ENCODE results near the gene NANS.
A peak's percentile ranks its signal among the peaks of the same experiment; 100 is the strongest.
"Not testable (repeated sequence)": the region's sequence is repeated elsewhere in the genome, so short reads cannot be mapped to it uniquely, and the experiment has no call there.

The NANS gene

DNA sequence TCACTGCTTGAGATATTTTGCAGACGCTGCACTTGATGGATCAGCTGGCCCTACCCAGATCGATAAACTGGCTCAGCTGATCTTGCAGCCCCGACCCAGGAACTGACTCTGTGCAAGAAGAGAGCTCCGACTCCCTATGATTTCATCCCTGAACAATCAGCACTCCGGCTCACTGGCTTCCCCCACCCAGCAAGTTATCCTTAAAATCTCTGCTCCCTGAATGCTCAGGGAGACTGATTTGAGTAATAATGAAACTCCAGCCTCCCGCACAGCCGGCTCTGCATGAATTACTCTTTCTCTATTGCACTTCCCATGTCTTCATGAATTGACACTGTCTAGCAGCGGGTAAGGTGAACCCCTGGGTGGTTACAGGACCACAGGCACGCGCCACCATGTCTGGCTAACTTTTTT, 16.9 kb upstream of the NANS start:
- no peak for DNase-seq

DNA sequence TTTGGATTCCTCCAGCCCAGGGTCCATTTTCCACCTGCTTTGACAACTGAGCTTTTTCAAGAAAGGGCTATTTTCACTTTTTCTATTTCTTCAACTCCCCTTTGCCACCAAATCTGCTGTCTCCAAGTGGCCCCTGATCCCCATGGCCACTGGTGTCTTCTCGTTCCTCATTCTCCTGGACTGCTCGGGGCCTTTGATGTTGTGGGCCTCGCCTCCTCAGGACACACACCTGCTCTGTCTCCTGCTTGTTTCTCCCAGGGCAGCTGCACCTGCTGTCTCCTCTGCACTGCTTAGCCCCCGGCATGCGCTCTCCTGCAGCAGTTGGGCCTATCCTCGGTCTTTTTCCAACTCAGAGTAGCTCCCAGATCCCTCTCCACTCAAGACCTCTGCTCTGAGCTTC, 16.3 kb upstream of the NANS start:
- DNase-seq = no peak

DNA sequence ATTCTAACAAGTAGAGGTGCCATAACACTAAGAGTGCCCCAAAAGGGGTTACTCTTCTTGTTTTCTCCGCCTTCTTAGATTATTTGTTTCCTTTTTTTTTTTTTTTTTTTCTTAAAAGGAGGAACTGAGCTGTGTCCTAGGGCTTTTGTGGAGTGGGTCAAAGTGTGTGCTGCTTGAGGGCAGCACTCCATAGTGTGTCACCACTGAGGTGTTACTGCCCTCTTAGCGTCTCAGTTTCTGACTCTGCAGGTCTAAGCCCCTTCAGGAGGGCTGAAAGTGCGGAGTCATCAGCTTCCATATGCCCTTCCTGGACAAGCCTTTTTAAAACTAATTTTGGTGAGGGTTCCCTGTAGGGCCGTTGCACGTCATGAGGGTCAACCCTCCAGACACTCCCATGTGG, 12.6 kb upstream of the NANS start:
- DNase-seq = no peak

DNA sequence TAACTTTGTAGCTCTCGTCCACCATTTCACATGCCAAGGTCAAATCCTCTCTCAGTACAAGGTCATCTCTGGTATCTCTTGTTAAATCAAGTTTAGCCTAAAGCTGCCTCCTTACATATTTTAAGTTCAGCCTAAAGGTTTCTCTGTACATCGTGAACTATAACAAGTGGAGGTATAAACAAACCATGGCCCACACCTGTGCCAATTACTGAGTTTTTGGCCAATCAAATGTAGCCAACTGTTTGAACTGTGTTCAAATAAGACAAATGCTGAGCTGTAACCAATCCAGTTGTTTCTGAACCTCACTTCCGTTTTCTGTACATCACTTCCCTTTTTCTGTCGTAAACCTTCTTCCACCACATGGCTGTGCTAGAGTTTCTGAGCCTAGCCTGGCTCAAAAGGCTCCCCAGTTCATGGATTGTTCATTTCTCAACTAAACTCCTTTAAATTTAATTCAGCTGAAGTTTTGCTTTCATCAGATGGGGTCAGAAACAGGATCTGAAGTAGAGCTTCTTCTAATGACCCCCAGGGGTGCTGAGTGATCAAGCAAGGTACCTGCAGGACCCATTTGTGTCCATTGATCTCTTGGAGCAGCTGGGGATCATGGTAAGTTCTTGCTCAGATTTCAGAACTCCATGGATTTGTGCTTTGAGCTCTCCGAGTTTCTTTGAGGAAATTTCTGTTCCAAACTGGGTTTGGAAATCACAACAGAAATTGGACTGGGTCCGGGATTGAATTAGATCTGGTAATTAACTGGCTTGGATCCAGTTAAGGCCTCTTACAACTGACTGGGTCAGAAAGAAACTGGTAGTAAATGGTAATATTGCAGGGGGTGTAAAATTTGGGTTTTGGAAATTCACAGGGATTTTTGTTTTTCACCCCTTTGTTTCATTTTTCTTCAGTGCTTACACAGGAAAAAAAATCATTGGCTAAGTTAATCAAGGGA, 11.0 kb upstream of the NANS start:
- no peak for DNase-seq

DNA sequence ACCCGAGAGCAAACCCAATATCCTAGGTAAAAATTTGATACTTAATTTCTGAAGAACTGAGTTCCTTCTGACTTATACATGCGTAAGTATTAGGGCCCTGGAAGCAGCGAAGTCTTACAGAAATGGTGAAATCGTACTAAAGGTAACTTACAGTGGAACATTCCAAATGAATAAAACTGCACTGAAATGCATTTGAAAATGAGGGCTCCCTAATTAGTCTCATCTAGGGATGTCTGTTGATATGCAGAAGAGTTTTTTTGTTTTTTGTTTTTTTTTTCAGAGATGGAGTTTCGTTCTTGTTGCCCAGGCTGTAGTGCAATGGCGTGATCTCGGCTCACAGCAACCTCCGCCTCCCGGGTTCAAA, 10.4 kb upstream of the NANS start:
- no peak for DNase-seq

DNA sequence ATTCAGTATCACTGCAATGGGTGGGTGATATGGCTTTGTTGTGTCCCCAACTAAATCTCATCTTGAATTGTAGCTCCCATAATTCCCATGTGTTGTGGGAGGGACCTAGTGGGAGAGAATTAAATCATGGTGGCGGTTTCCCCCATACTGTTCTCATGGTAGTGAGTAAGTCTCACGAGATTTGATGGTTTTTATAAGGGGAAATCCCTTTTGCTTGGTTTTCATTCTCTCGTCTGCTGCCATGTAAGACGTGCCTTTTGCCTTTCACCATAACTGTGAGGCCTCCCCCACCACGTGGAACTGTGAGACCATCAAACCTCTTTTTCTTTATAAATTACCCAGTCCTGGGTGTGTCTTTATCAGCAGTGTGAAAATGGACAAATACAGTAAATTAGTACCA, 9.5 kb upstream of the NANS start:
- no peak for DNase-seq

DNA sequence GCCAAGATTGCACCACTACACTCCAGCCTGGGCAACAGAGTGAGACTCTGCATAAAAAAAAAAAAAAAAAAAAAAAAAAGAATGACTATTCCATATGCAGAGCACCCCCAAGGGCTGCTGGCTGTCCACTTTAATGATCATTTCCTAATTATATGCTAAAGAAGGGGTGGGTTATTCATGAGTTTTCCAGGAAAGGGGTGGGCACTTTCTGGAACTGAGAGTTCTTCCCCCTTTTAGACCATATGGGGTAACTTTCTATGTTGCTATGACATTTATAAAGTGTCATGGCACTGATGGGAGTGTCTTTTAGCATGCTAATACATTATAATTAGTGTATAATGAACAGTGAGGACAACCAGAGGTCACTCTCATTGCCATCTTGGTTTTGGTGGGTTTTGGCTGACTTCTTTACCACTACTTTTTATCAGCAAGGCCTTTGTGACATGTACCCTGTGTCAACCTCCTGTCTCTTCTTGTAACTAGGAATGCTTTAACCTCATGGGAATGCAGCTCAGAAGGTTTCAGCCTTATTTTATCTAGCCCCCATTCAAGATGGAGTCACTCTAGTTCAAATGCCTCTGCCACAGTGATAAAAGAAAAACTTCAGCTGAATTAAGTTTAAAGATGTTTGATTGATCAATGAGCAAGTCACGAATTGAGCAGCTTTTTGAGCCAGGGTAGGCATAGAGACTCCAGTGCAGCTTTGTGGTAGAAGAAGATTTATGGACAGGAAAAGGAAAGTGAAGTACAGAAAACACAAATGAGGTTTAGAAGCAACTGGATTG, 7.1 kb upstream of the NANS start:
- no peak for DNase-seq

DNA sequence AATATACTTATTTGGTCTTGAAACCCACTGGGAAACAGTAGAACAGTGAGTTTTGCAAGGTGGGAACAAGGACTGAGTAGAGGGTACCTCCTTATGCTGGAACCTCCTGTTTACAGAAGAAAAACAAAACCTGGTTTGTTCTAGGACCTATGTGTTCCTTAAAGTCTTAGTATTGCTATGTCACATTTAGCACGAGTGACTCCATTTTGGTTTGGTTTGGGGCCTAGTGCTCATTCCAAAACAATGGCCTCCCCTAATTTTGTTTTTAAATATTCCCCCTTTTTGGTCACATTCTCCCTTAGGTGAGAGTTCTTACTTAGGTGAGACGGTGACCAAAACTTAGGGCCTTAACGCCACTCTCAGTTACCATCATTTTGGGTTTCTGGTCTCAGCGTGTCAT, 6.2 kb upstream of the NANS start:
- DNase-seq = no peak

DNA sequence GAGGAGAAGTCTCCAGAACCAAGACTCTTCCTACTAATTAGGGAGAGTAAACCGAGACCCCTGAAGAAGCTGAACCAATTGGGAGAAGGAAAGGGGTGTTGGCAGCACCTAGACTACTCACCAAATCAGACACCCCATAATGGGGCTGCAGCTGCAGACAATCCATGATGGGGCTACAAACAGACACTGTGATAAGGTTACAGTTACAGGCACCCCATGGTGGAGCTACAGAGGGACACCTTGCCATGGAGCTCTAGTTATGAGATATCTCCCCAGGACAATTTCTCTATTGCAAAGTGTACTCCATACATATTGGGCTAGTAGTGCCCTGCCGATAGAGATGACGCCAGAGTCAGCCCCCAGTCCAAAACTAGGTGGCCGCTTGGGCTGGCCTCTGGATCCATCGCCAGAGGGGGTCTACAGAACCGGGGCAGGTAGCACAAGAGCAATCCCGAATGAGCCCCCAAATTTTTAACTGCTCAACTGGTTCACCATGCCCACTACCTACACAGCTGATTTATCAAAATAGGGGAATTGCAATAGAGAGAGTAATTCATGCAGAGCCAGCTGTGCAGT, 2.1 kb upstream of the NANS start:
- DNase-seq = no peak

DNA sequence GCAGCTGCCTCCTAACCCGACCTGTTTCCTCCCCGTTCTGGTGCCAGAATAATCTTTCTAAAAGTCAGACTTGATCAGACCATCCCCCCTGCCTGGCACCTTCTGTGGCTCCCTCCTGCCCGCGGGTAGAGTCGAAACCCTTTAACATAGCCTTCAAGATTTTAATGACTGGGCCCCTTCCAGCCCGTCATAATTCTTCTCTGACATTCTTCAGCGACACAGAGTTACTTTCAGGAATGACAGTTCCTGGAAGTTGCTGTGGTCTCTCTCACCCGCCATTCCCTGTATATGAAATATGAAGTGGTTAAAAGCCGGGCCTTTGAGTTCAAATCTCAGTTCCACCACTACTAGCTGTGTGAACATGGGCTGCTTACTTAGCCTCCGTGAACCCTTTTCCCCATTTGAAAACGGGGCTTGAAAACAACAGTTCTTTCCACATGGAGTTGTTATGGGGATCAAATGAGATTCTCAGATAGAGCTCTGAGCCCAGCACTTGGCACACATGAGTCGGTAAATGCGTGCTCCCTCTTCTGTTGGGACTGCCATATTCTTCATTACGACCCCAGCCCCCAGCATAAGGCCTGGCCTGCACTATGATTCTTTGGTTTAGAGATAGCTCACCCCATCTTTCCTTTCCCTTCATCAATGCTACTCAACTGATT, 737 bp downstream of the NANS start:
- DNase-seq = no peak

DNA sequence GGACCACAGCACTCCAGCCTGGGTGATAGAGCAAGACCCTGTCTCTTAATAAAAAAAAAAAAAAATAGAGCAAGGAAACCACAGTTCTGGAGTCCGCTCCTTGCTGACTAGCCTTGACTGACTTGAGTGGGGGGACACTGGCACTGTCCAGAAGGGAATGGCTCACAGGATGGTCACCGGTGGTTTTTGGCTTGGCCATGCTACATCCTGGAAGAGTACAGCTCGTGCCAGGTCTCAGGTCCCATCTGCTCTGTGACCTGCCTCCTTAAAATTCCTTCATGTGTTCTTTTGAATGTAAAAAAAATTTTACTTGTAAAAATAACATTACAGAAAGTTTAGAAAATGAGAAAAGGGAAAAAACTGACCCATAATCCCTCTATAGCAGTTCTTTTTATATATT, 5.6 kb downstream of the NANS start:
- DNase-seq = no peak

DNA sequence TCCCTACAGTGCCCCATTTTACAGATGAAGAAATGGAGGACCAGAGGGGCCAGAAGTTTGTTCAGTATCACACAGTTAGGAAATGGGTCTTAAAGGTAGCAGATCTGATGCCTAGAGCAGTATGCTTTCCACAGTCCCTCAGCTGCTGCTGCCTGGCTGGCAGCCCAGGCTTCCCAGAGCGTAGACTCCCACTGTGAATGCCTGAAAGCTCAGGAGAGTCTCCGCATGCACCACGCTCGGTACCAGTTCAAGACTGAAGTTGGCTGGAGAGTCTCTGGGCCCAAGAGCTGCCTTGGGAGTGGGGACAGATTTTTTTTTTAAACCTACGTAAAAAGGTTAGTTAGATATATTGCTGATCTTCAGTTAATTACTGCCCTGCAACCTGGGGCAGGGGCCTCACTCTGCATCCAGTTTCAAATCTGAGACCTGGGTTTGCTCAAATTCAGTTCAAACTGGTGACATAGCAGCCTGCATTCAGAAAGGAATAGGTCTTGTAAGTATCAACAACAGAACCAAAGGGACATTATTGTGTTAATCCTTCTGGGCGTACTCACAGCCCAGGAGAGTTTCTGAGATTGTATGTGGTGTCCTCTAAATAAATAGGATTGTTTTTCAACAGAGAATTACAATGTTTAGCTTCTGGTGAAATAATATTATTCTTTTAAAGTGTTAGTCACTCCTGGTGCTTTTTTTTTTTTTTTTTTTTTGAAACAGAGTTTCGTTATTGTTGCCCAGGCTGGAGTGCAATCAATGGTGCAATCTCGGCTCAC, 8.3 kb downstream of the NANS start:
- DNase-seq = no peak

DNA sequence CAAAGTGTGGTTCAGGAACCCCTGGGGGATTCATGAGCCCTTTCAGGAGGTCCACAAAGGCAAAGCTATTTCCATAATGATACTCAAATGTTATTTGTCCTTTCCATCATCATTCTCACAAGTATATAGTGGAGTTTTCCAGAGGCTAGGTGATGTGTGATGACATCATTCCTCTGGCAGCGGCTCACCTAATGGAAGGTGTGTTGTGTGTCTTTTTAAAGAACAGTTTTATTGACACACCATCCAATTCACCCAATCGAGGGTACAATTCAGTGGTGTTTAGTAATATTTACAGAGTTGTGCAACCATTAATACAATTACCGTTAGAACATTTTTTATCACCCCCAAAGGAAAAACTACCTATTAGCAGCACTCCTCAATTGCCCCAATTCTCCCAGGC, 9.7 kb downstream of the NANS start:
- DNase-seq = no peak

DNA sequence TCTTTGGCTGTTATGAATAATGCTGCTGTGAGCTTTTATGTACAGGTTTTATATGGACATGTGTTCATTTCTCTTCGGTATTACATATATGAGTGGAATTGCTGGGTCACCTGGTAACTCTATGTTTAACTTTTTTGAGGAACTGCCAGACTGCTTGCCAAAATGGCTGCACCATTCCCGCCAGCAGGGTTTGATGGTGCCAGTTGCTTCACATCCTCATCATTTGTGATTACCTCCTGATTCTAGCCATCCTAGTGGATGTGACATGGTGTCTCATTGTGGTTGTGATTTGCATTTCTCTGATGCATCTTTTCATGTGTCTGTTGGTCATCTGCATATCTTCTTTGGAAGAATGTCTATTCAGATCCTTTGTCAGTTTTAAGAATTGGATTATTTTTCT, 10.7 kb downstream of the NANS start:
- DNase-seq = no peak

DNA sequence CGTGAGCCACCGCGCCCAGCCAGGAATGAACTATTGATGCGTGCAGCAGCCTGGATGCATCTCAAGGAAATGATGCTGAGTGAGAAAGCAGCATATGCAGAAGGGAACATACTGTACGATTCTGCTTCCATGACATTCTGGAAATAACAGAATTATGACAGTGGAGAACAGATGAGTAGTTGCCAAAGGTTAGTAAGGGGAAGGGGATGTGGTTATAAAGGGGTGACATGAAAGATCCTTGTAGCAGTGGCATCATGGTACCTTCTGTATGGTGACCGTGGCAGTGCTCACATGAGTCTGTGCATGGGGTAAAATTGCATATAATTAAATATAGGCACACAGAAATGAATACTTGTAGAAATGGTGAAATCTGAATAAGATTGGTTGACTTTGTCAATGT, 13.0 kb downstream of the NANS start:
- DNase-seq = no peak

DNA sequence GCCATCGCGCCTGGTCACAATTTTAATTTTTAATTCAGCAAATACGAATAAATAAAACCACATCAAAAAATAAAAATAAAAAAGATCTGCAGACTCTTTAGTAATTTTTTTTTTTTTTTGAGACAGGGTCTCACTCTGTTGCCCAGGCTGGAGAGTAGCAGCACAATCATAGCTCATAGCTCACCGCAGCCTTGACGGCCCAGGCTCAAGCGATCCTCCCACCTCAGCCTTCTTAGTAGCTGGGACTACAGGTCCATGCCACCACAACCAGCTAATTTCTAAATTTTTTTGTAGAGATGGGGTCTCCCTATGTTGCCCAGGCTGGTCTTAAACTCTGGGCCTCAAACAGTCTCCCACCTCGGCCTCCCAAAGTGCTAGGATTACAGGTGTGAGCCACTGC, 14.2 kb downstream of the NANS start:
- DNase-seq = no peak

DNA sequence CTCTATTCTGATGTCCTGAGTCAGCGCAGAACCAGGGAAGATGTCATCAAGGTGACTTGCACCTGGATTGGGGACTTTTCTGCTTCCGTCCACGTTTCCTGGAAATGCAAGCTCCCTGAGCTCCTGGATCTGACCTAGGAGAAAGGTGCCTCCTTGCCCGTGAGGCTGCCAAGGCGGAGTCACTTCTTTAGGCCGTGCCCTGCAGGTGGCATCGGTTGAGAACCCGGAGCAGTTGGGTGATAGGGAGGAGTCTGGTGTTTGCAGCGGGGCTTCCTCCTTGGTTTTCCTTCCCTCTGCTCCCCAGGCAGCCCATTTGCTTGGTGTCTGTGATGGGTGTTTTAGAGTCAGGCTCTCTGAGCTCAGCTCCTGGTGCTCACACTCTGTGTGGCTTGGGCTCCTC, 15.2 kb downstream of the NANS start:
- DNase-seq = no peak

DNA sequence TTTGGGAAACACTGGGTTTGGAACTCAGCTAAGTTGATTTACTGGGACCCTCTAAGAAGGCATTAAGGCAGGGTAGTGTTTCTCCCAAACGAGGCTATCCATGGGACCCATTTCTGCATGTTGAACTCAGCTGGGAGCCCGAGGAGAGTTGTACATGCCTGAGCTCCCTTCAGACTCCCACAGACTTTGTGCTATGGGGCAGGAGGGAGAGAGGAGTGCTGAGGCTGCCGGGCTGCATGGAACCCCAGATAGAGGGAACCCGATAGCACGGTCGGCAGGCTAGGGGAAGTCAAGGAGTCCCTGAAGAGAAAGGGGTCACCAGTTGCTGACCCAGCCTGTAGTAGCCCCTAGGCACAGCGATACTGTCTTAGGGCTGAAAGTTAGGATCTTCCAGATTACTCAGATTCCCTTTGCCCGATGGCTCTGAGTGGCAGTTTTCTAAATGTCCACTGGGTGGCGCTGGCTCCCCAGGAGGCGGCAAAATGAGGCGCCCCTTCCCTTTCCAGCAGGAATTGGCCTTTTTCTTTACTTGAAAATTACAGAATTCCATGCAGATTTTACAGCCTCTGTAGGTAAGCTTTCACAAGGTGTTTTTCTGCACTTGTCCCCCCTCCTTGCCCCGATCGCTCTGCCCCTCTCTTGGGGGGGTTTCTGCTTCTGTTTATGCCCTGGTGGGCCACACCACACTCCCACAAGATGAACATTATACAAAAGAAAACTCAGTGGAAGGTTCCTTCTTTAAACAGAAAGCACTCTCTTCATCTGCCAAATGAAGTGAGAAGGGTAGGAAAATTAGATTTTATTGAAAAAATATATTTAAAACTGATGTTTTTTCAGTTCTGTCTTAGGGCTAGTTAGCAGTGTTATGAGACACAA, 17.8 kb downstream of the NANS start:
- DNase-seq = peak; percentile 52

DNA sequence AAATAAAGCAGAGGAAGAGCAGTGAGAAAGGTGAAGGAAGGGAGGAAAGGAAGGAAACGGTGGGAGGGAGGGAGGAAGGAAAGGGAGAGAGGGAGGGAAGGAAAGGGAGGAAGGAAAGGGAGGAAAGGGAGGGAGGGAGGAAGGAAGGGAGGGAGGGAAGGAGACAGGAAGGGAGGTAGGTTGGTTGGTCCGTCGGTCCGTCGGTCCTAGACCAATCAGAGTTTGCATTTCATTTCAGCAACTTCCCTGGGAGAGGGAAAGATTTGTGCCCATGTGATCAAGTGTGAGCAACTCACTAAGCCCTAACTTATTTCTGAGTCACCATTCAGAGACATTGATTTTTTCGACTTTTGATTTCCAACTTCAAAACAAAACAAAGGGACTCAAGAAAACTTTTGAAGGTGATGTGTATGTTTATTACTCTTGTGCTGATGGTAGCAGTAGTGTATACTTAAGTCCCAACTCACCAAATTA, 18.8 kb downstream of the NANS start:
- DNase-seq = no peak

DNA sequence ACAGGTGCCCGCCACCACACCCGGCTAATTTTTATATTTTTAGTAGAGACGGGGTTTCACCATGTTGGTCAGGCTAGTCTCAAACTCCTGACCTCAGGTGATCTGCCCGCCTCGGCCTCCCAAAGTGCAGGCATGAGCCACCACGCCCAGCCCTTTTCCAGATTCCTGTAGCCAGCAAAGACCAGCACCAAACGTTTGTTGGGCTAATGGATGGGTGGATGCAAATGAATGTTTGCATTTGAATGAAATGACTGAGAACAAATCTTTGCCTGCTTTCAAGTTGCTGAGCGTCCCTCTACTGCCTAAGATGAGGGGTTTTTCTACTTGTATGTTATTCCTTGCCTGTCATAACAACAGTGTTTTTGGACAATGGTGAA, 20.0 kb downstream of the NANS start:
- DNase-seq = not testable (repeated sequence)

DNA sequence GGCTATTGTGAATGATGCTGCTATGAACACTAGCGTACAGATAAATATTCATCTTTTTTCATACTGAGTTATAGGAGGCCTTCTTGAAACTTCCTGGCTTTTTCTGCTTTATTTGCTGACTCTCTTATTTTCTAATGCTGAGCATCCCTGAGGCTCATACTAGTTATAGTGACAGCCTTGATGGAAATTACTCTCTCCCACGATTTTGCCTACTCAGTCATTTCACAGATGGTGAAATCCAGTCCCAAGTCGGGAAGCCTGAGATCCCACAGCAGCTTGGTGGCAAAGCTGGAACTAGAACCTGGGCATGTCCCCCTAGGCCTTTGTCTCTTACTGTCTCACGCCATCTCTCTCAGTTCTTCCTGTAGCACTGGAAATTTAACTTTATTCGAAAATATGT, 22.4 kb downstream of the NANS start:
- DNase-seq = no peak

DNA sequence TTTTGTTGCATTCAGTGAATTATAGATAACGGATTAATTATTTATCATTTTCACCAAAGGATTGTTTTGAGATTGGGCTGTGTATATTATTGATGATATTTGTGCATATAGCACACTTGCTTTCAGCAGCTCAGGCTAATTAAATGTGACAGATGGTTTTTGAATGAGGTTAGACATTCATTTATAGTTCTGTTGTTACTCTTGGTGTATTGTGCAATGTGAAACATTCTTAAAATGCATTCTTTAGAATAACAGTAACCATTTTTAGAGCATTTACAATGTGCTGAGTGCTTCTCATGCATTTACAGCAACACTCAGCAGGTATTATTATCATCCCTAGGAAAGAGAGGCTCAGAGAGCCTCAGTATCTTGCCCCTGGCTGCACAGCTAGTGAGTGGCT, 23.8 kb downstream of the NANS start:
- no peak for DNase-seq

All from activated CD4-positive, alpha-beta T cell treated with anti-CD3 and anti-CD28 coated beads for 1 hour (primary cell).